Stimulated activated CD4-positive, alpha-beta T cell treated with anti-CD3 and anti-CD28 coated beads, Interleukin-2, amount 100 ng/mL, for 4 hours (primary cell): Measurements from ENCODE around the gene LRCH1.

Experiments
- DNase-seq: peaks from one replicate; pipeline ENCODE4 v3.0.0-alpha.2; 2020; ENCODE audit warnings: low read depth

LRCH1 gene

DNA sequence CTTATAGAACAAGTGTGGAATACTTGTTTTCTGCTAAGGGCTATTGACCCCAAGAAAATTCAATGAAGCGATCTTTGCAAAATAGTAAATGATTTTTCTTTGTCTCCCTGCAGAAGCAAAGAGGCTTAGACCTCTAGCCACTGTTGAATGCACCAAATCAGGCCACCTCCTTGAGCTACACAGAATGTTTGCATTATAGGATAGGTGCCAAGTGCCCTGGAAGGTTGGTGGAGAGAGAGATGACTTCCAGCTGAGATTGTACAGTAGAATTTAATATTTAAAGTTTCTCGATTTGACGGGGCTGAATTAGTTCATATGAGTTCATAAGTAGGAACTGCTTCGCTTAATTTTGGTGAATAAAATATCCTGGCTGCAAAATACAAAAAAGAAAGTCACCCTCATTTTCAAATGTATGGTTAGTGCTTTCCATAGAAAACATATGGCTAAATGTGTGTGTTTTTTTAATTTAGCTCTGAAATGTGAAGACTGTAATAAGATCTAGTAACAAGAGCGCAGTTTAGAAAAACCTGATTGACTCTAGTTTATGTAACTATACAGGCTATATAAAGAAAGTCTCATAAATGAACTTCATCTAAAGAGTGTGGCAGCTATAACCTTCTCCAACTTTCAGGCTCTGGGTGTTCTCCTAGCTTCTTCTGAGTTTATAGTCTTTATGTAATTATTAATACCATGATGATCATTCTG lies 41.6 kb downstream of the LRCH1 start:
- no peak for DNase-seq

DNA sequence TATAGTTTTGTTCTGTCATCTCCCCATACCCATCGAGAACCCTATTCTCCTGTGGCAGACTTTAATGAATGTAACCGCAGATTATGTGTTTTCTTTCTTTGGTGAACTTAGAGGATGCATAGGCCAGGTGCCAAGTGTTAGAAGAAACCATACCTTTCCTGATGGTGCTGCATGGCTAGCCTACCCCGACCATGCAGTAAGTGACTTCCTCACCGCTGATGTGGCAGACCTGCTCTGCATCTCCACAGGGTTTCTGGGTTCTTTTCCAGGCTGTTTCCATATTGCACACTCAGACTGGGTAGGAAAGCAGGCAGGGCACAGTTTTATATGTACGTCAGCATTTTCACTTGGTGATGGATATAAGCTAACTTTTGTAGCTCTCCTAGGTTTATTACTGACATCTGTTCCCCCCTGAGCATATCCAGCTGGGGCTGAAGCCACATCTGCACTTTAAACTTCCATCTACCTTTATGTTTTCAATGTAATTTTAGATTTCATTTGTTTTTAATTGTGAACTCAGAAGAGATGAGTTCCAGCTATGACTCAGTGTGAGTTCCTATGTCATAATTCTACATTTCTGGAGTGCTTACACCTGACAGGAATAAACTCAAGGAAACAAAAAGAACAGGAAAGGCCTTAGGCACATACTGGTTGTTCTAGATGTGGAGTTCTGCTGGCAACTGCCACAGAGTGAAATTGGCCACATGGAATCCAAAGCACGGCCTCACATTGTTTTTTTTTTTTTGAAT lies 42.3 kb downstream of the LRCH1 start:
- no peak for DNase-seq

DNA sequence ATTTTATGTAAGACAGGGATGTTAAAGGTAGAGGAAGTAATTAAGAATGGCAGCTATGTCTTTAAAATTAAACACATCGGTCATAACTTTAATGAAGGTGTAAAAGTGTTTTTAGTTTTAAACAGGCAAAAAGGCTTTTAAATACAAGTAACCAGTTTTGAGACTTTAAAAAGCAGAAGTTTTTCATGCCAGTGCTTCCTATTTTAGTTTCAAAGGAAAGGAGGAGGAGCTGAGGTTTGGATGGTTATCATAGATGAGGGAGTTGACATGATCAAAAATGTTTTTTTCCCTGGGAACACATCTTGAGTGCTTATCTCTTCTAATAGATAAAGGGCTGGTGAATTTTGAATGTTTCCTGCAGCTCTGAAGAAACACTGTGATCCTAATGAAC lies 42.9 kb downstream of the LRCH1 start:
- no peak for DNase-seq

DNA sequence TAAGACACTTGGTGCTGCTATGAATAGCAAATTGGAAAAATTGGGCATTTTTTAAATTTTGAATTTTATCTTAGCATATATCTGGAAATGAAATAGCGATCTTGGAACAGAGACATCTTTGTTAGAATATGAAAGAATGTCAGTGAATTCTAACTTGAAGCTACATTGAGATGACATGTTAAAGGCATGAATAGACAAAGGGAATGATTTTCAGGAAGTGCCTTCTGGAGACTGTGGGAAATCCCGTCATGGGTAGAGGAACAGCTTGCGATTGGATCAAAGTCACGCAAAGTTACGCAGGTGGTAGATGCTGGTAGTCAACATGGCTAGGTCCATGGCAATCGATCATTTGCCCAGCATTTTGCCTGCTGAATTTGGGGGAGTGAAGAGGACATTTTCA lies 43.5 kb downstream of the LRCH1 start:
- DNase-seq = no peak

DNA sequence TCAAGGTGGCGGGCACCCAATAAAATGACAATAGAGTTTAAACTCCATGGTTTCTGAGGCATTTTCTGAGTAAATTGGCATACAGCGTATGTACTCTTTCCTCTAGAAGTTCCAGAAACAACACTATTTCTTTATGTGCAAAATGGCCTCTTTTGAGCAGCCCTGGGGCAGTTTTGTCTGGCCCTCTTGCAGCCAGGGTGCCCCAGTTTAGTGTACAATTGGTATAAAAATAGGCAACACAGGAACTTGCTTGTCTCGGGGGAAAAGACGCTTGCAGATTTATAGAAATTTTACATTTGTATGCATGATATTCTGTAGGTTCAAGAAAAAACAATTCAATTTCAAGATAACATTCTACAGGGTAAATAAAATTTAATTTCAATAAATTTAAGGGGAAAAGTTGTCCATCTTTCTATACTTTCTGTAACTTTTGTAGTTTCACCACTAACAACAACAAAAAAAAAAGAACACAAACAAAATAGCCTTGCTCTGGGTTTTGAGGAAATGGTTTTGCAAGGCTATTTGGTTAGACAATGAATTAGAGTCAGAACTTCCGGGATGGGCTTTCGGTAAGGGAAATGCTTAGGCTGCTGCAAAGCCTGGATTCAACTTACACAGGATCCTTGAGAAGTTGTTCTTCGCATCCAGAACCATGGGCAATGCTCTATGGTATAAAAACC lies 45.3 kb downstream of the LRCH1 start:
- no peak for DNase-seq

DNA sequence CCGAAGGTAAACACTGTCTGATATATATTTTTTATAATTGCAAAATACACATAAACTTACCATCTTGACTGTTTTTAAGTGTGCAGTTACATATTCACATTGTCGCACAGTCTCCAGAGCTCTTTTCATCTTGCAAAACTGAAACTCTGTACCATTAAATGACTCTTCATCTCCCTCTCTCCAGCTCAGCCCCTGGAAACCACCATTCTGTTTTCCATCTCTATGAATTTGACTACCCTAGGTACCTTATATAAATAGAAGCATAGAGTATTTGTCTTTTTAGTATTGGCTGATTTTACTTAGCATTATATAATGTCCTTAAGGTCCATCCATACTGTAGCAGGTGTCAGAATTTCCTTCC lies 45.8 kb downstream of the LRCH1 start:
- no peak for DNase-seq

DNA sequence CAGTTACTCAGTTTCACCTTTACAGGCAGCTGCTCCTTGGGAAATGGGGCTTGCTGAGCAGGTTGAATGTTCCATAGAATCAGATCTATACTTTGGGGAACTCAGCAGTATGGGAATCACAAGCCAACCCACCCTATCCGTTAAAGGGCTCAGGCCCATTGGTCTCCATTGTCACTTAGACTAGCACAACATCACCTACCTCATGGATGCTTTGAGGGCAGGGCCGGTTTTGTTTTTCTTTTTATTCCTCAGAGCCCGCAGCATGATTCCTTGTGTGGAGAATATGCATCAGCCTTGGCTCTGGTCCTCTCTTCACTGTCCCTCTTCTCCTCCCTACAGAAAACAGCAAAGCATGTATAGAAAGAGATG lies 48.0 kb downstream of the LRCH1 start:
- DNase-seq = no peak

DNA sequence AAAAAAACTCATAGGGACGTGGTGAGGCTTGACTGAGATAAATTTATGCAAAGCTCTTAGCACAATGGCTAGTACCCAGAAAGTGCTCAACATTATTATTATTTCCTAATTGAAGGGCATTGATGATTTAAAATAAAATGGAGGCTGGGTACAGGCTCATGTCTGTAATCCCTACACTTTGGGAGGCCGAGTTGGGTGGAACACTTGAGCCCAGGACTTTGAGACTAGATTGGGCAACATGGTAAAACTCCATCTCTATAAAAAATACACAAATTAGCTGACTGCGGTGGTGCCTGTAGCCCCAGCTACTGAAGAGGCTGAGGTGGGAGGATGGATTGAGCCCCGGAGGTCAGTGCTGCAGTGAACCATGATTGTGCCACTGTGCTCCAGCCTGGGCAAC lies 49.6 kb downstream of the LRCH1 start:
- DNase-seq = no peak

DNA sequence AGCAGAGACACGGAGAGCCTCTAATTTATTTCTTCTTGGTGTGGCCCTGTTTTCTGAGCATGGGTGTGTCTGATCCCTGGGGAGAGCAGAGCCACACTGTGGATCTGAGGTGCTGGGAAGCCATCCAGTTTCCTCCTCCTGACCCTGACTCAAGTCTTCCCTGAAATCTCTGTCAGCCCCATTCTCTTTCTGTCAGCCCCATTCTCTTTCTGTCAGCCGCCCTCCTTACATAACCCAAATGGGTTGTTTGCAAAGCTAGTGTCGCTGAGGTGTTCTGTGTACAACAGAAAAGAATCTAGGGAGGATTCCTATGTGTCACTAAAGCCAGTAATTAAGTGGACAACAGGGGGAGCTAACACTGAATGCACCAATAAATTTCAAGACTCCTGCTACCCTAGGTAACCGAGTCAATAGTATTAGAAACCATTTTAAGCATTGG lies 50.2 kb downstream of the LRCH1 start:
- no peak for DNase-seq

DNA sequence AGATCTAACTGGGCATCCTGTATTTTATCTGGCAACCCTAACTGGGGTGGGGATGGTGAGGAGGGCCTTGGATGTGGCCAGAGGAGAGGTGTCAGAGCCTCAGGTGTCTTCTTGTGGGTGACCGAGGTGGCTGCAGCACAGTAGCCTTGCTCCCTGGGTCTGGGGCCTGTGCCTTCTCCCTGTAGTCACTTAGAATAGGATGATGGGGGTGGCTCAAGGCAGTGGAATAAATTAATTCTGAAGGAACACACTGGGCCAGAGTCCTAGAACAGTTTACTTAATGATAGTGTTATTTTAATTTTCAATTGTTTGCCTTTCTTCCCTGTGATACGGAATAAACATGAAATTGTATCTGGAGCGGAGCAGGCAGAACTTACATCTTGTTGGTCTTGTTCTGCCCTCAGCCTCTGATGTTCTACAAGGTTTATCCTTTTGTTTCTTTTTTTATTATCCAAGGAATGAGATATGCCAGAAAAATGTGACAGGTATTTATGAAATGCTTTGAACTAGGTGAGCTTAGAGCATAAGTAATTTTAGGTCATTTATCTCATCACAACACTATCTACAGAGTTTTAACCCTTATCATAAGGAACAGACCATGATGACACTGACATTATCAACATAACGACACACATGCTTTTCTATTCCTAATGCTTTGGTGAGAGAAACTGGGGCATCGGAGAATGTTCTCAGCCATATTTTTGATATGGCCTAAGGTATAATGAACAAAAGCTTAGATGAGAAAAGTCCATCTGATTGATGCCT lies 51.4 kb downstream of the LRCH1 start:
- DNase-seq = no peak

DNA sequence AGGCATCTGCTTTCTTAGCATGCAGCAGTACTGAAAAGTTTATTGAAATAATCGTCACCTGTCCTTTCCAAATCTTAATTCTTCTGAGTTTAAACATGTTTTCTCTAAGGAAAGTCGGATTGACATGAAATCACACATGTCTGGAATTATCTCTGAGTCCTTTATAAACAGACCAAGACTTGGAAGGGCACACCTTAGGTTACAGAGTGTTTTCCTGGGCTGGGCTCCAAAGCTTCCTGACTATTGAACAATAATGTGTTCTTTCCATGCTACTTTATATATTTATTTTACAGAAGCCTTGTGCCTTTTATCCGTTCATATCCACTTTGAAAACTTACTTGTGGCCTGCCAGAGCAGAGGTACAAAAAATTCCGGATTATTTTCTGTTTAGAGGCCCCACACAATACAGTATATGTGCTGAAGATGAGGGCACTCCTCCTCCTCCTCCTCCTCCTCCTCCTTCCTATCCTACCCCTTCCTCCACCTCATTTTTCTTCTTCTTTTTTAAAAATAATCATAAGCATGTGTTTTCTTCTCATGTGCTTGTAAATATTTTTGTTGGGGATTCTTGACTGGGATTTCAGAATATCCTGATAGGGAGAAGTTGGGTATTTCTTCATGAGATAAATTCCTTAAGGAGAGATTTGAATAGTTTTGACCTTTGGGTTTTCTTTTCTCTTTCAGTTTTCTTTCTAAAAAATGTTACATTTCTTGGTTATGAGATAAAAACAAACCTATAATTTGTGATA lies 52.3 kb downstream of the LRCH1 start:
- DNase-seq = no peak

DNA sequence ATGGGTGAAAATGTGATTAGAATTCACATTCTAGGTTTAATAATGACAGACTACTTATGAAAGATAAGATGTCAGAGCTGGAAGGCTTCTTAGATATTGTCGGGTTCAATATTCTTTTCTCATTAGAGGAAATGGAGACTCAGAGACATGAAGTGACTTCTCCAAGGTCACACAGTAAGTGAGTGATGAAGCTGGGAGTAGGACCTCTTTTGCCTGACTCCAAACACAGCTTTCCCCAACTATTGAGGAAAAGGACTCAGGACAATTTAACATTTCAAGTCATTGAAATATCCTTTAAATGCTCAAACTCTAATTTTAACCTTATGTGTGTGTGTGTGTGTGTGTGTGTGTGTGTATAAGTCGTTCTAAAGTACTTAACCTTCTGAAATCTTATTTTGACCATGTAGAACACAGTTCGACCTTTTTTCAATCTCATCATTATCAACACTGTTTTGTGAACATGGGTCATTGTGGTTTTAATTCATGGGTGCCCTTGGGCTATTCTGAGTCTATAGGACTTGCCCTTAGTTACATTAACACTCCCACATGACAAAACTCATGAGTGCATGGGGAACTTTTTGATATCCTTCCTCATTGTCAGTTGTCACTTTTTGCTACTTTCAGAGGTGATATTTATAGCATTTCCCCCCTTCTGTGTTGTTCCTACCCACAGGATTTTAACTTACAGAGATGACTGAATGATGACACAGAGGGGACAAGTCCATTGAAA lies 53.0 kb downstream of the LRCH1 start:
- DNase-seq = no peak

DNA sequence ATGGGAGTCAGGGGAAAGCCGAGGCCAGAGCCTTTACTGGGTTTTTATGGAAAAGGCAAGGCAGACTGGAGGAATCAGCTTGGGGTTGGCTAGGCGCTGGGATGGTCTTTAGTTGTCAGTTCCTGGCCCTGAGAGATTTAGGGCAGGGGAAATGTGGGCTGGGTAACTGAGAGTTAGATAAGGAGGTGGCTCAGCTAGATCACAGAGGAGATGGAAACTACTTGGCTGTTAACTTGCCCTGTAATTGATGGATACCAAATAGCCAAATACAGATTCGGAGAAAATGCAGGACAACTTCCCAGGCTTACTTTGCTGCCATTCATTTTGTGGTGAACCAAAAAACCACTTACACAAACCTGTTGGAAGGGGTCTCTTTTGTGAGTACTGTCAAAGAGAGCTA lies 54.0 kb downstream of the LRCH1 start:
- no peak for DNase-seq

DNA sequence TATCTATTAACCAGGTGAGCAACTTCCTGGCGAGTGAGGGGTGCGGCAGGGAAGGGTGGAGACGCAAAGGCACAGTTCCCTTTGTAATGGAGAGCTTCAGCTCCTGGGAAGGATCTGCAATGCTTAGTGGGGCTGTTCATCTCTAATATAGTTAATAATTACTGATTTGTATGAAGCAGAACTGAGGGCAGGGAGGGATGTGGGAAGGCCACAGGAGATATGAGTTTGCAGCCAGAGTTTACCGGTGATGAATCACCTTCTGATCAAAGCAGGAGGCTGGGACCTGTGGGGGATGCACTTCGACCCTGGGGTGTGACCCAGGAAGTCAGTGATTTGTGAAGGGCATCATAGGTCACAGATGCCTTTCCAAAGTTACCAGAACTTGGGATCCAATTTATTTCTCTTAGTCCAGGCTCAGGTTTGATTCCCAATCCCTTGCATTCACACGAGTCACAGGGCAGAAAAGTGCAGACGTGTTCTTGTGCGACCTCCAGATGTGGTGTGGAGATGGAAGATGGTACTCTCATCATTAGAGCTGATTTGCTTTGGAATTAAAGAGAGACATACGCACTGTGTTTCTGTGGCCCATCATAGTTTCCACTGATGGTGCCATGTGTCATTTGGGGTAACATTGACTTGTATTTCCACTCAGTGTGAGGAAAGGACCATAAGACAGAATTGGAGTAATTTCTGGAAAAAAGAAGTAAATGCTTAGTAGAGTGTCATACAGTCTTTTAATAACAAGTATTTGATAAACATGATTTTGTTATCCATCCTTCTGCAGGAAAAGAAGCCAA lies 55.0 kb downstream of the LRCH1 start:
- DNase-seq = no peak

DNA sequence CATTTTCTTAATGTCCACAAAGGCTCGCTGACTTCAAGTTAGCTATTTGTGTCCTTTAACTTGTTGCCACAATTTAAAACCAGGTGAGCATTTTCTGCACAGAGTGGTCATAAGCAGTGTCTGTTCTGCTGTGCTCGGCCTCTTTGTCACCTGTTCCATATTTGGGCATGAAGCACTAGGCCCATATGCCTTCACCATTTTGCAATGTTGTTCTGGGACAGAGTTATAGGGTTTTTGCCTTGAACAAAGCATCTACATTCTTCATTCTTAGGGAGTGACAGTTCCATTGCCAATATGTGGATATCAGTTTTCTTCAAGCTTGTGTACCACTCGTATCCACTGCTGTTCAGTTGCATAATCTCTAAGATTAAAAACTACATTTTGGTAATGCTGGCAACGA lies 56.1 kb downstream of the LRCH1 start:
- DNase-seq = no peak

DNA sequence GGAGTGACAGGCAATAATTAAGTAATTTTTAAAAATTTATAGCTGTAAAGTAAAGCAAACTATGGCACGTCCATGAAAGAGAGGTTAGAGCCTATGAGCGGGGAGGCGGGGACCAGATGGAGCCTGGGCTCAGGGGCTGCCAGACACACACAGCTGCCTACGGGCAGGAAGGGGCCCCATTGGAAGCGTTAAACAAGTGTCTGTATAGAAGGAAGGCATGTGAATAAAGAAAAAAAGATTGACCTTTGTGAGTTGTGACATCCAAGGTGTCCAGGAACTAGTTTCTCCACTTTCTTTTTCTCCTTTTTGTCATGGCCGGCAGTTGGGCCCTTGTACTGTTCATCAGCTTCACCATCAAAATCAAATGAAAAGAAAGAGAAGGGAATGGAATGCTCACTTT lies 56.8 kb downstream of the LRCH1 start:
- no peak for DNase-seq

DNA sequence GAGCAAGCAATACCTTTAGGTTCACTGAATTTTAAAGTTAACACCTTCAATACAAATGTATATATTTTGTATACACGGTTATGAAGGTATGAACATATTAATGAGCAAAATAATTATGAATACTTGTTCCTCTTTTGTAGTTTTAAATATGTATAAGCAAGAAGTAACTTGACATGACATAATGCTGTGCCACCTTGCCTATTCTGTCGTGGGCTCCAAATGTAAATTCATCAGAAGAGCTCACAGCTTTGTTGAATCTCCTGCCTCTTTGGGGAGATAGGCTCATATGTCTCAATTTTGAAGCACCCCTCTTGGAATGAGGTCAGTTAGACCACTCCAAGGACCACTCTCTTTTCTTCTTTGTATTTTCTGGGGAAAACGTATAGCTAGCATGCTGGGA lies 59.3 kb downstream of the LRCH1 start:
- DNase-seq = no peak

DNA sequence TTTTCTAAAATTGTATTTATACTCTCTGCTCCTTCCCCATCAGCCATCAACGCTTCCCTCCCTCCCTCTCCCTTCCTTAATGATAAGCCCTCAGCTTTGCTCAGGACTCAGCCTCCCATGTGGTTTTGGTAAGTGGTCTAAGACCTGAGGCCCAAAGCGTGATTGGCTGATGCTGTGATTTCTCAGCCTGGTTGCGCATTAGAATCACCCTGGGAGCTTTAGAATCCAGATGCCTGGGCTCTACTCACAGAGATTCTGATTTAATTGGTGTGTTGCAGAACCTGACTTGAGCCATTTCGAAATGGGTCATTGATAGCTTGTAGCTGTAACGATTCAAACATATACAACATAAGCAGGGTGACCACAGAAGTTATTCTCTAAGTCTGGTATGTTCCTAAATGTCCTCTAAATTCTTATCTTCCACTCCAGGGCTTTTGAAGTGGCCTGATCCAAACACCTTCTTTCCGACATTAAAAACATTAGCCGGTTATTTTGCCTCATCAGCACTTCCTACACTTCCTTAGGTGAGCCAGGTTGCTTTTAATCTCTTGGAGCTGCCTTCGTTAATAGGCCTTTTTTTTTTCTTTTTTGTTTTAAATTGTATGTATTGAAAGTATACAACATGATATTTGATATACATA lies 60.6 kb downstream of the LRCH1 start:
- no peak for DNase-seq

DNA sequence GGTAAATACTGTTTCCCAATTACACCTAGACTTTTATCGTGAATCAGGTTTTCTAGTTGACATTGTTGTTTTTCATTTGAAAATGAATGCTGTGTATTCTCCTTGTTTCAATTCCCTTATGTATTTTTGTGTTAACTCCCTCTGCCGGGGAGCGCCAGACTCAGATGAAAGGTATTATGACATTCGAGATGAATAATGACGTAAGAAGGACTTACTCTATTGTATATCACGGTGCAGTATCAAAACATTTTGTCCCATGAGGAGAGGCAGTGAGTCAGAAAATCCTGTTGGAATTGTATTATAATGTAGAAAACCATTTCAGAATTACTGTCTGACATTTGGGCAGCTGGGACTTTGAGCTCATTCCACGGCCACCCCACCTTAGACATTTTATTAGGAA lies 61.6 kb downstream of the LRCH1 start:
- DNase-seq = no peak
